CD4-positive, alpha-beta T cell treated with Interleukin-4 for 4 hours (primary cell): ENCODE data around the gene SF3A1.

Experiments used
- DNase-seq: peaks from one replicate; pipeline ENCODE4 v3.0.0-alpha.2; 2020

Gene SF3A1

GRCh38 chr22:30285176-30285845 is 71.4 kb downstream of the SF3A1 start:
- DNase-seq: no peak

- no peak for DNase-seq
Observed at GRCh38 chr22:30284666-30285065, 72.0 kb downstream of the SF3A1 start.

GRCh38 chr22:30284172-30284571 is 72.5 kb downstream of the SF3A1 start:
- DNase-seq: no peak

- no peak for DNase-seq
Observed at GRCh38 chr22:30283342-30283741, 73.4 kb downstream of the SF3A1 start.

- no peak for DNase-seq
Observed at GRCh38 chr22:30282616-30283046, 74.1 kb downstream of the SF3A1 start.
